ENCODE results near the gene ARHGEF4. TPM values are rescaled to one million over a fixed set of nuclear protein-coding genes. Genes with fewer than 3 reads are reported as not detected.

Gene ARHGEF4
- total RNA-seq, 1 experiment from 2014 or later, result 7.6 TPM

Other genes starting within 250 kb of the ARHGEF4 start
- gene CFC1, start 237.3 kb upstream of the ARHGEF4 start, total RNA-seq (2014; rRNA removed; shearing (Covaris generic); ENCODE audit: low replicate concordance), result not detected in 2 replicates
- gene POTEJ, start 225.5 kb upstream of the ARHGEF4 start, total RNA-seq (2014; rRNA removed; shearing (Covaris generic); ENCODE audit: low replicate concordance), result not detected in 2 replicates
- gene GPR148, start 107.8 kb upstream of the ARHGEF4 start, total RNA-seq (2014; rRNA removed; shearing (Covaris generic); ENCODE audit: low replicate concordance), result not detected in 2 replicates
- not detected in 2 replicates for gene AMER3, start 81.4 kb upstream of the ARHGEF4 start, total RNA-seq (2014; rRNA removed; shearing (Covaris generic); ENCODE audit: low replicate concordance)

Measured in MG63 (cell line).